ENCODE results near the gene CRYBA2. TPM values are rescaled to one million over a fixed set of nuclear protein-coding genes. Genes with fewer than 3 reads are reported as not detected.
A peak's percentile ranks its signal among the peaks of the same experiment; 100 is the strongest.

CRYBA2 gene
- total and polyA plus RNA-seq, 2 of the 8 experiments (the other 6 are each of a cell fraction or from before 2014, with no cell fraction given): not detected

DNA sequence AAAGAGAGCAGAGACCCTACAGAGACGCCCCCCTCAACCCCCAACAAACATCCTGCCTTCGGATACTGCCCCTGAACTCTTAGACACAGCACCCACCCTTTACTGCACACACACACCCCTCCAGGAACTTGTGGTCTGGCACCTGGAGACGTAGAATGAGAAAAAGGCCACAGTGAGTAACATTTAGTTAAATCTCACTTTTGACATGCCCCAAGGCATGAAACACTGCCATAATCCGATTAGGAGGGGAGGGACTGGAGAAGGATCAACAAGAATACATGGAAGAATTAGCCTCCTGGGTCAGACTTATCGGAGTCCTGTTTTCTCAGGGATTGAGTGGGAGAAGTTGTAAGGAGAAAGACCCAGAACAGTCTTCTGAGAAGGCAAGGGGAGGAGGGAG lies 29.6 kb downstream of the CRYBA2 start:
- no peak for DNase-seq (ENCODE audit: low read depth in 1 of 2, low spot score in 2 of 2)

More for the DNA sequence above, 29.6 kb downstream of the CRYBA2 start:
- Histone ChIP-seq H3K23ac (ENCODE audit: insufficient read length) (no peak overlapping the region), H2AK5ac (ENCODE audit: low read depth, low read length) (no peak overlapping the region), H2BK15ac (ENCODE audit: low read length) (no peak overlapping the region), H3K36me3 (ENCODE audit: control insufficient read depth in 2 of 4, insufficient read depth in 4 of 4, low read length in 3 of 4) (peaks cover 0 to 15% (median 0%) of the 10 kb centered on the region in 4 experiments; a peak in 1 of 8 replicates), H3K9me3 (ENCODE audit: insufficient read depth in 2 of 2, low read depth in 1 of 2, low read length in 1 of 2) (peaks cover 0 to 2% of the 10 kb centered on the region in 2 experiments; a peak in 1 of 4 replicates), H4K8ac (ENCODE audit: extremely low read depth, insufficient read depth, low read length) (no peak overlapping the region), H4K91ac (replicated peaks; ENCODE audit: insufficient read length, low read length) (no peak overlapping the region), H2BK120ac (replicated peaks; ENCODE audit: low read depth, low read length) (no peak overlapping the region), H3K4me1 (replicated peaks in 1 of 4; ENCODE audit: control insufficient read depth in 3 of 4, insufficient read depth in 4 of 4, low read length in 3 of 4) (peaks cover 15 to 32% (median 19%) of the 10 kb centered on the region in 4 experiments), H3K4ac (replicated peaks; ENCODE audit: insufficient read length, low read depth, low read length) (no peak overlapping the region), H3K9ac (replicated peaks in 1 of 4; ENCODE audit: extremely low read depth in 1 of 4, low read depth in 3 of 4, low read length in 3 of 4) (peak overlapping the region in 1 of 4 experiments; percentile 13; a peak in 2 of 7 replicates), H2BK20ac (ENCODE audit: low read length) (no peak overlapping the region), H3K4me2 (ENCODE audit: insufficient read depth in 1 of 2, low read depth in 2 of 2, low read length in 2 of 2) (peak overlapping the region; percentile 84 to 86), H3K23me2 (ENCODE audit: low read depth, low read length) (peaks cover 12% of the 10 kb centered on the region), H2BK12ac (ENCODE audit: low read depth, low read length) (0 out of 2 replicates have a peak overlapping the region, but pooled peaks have one; percentile 18), H3K79me2 (ENCODE audit: control insufficient read depth in 1 of 2, insufficient read depth in 2 of 2, low read length in 2 of 2) (no peaks in the 10 kb centered on the region), H4K5ac (ENCODE audit: insufficient read length, low read depth, low read length) (no peak overlapping the region), H4K20me1 (replicated peaks in 1 of 2; ENCODE audit: control insufficient read depth in 1 of 2, insufficient read depth in 2 of 2, low read length in 2 of 2) (peaks cover 2 to 12% of the 10 kb centered on the region in 2 experiments), H2BK5ac (ENCODE audit: low read depth, low read length) (peak overlapping the region; percentile 61; the same call in 1 of the 2 replicates), H3K27me3 (replicated peaks in 1 of 4; ENCODE audit: control insufficient read depth in 3 of 4, extremely low read depth in 1 of 4, insufficient read depth in 3 of 4, low read length in 3 of 4) (peaks cover 25 to 42% (median 38%) of the 10 kb centered on the region in 4 experiments), H3K4me3 (ENCODE audit: extremely low read depth in 1 of 4, insufficient read depth in 2 of 4, low read depth in 3 of 4, low read length in 4 of 4) (peak overlapping the region; percentile 53 to 66 (median 58); a peak in 5 of 8 replicates), H3K27ac (ENCODE audit: low read depth, low read length) (no peak overlapping the region), H3K56ac (replicated peaks; ENCODE audit: insufficient read length, low read depth, low read length) (no peak overlapping the region), H3K14ac (ENCODE audit: insufficient read length) (no peak overlapping the region), H3K79me1 (ENCODE audit: low read depth, low read length) (no peaks in the 10 kb centered on the region), H3K18ac (ENCODE audit: extremely low read depth, low read length) (no peak overlapping the region), H2AFZ (ENCODE audit: low read length) (no peak overlapping the region)
- POLR2A ChIA-PET (ENCODE audit: partially characterized antibody): interaction anchor here (1.0 kb wide), 2 partner anchors 17 to 56 kb away, joined by 3 to 9 read pairs; no protein-coding TSS in a partner anchor
- CTCF ChIA-PET (ENCODE audit: partially characterized antibody): interaction anchor here (0.9 to 3.7 kb wide), 6 partner anchors 12 to 121 kb away, joined by 3 to 28 read pairs (median 3); no protein-coding TSS in a partner anchor
- no peak for FAIRE-seq
- 25% methylated on average over 5 of the region's 5 CpGs; no CpG with 5 or more reads in 1 of the 2 experiments for WGBS, 2 experiments (ENCODE audit: extremely low coverage in 1 of 2, insufficient coverage in 1 of 2, insufficient read length in 1 of 2, insufficient replicate concordance in 2 of 2, low coverage in 1 of 2, low lambda C conversion rate in 2 of 2, missing lambda C conversion rate in 1 of 2)
- TF ChIP-seq KDM4A (IDR thresholded peaks at IDR 0.05; ENCODE audit: low read depth, low read length, severe bottlenecking) (no peak), POLR2AphosphoS5 (IDR thresholded peaks at IDR 0.05; ENCODE audit: low read depth, low read length) (no peak), EZH2 (IDR thresholded peaks at IDR 0.05; ENCODE audit: low read depth, low read length, severe bottlenecking) (peak; percentile 3)
